Occipital lobe (tissue), 2 donors: ENCODE results near the gene SPP2. TPM values are rescaled to one million over a fixed set of nuclear protein-coding genes. Genes with fewer than 3 reads are reported as not detected.

Experiments used
- DNase-seq: peaks from one replicate; lab custom pipeline; 2025; lab: John Stamatoyannopoulos, UW
- total RNA-seq: library from RNA; depleted of rRNA; stranded (reverse); fragments of >200 nt; gene quantifications from one replicate; pipeline ENCODE4 v1.2.3, GENCODE V29; 2014

SPP2 gene, protein sequence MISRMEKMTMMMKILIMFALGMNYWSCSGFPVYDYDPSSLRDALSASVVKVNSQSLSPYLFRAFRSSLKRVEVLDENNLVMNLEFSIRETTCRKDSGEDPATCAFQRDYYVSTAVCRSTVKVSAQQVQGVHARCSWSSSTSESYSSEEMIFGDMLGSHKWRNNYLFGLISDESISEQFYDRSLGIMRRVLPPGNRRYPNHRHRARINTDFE
- not detected for total RNA-seq

- no peak for DNase-seq
Observed at GRCh38 chr2:234050455-234051135, at the start of gene SPP2. SPP2 (plus strand) TSS chr2:234050702; CDS start chr2:234050787, 85 bp downstream.

DNA sequence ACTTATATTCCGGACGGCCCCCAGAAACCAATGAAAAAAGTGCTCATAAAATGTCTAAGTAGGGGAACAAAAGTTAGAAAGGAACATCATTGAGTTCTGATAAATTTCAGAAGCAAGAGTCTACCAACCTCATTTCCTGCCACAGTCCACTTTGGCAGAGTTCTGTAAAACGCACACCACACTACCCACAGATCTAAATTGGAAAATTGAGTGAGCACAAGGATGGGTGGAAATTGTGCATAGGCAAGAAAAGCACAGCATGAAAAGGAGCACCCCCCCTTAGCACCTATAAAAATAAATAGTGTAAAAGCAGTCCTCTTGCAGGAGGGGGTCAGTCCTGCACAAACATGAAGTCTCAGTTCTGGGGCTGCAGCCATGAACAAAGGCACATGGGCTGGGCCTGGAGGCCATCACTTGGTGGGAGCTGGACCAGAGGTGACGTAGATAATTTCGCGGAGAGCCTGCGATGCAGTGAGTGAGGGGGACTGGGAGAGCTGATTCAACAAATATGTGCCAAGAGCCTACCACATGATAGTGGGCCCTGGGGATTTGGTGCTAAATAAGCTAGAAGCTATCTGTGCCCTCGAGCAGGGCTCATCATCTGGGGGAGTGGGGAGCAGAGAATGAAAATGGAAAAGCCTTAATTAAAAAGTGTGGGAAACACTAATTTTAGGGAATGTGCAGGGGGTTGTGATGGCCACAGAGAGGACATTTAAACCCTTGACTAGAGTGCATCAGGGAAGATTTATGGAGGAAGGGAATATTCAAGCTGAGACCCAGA, 48.9 kb upstream of the SPP2 start:
- no peak for DNase-seq

- no peak for DNase-seq
Observed at GRCh38 chr2:234002281-234002680, 48.2 kb upstream of the SPP2 start.

DNA sequence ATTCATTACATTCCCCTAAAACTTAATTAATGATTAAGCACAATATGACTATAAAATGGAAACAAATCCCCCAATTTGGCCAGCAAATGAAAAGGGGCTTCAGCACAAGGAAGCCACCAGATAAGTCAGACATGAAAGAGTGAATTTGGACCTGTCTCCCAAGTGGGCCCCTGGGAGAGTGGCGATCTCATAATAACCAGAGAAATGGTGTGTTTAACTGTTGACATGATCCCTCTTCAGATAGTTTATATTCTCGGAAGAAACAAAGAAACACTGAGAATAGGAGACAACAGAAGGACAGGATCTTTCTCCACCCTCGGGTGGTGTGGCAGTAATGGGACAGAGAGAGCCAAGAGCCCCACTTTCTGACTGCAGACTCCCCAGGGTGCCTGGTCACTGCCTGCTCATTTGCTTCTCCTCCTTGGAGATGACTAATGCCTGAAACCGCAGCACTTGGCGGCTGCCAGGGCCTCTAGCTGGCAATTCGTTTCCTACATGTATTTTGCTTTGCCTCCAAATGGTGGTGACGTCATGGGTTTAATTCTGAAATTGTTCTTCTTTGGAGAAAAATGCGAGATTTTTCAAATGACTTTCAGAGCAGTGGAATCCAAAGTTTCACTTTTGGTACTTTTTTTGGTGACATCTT, 46.4 kb upstream of the SPP2 start:
- DNase-seq, result peak; percentile 23

- no peak for DNase-seq
Observed at GRCh38 chr2:234005126-234005525, 45.4 kb upstream of the SPP2 start.

- DNase-seq, result no peak
Observed at GRCh38 chr2:234006501-234006900, 44.0 kb upstream of the SPP2 start.

DNA sequence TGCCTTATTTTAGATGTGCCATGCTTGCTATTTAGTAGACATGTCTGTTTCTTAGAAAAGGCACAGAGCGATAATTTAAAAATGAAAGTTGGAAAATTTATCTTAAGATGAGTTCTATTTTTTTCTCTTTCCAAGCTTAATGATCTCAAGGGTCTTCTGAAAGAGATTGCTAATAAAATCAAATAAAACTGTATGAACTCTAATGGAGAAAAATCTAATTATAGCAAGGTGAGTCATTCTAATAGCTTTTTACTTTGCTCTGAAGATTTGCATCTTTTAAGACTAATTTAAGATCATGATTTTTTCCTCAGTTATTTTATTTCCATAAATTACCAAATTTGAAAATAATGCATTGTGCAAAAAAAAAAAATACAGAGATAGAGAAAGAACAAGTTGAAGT, 36.1 kb upstream of the SPP2 start:
- no peak for DNase-seq

- DNase-seq, result no peak
Observed at GRCh38 chr2:234015861-234016260, 34.6 kb upstream of the SPP2 start.

DNA sequence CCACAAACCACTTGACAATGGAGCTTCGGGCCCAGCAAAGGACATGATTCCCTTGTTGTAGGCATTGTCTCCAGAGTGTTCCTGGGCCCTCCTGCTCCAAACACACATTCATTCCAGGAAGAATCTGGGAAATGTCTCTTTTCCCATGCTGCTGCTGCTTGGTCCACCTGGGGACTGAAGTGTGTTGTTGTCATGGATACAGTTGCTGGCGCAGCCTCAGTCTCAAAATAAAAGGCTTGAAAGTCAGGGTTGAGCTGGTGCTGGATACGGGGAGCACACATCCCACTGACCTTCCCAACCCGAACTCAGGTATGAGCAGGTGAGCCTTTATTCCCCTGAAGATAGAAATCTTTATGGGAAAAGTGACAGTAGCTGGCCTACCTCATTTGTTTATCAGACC, 30.6 kb upstream of the SPP2 start:
- no peak for DNase-seq

- DNase-seq, result no peak
Observed at GRCh38 chr2:234020332-234020731, 30.2 kb upstream of the SPP2 start.

GRCh38 chr2:234022424-234022823, 28.1 kb upstream of the SPP2 start:
- no peak for DNase-seq

GRCh38 chr2:234024304-234024703, 26.2 kb upstream of the SPP2 start:
- DNase-seq, result no peak

GRCh38 chr2:234025466-234025865, 25.0 kb upstream of the SPP2 start:
- DNase-seq, result no peak

DNA sequence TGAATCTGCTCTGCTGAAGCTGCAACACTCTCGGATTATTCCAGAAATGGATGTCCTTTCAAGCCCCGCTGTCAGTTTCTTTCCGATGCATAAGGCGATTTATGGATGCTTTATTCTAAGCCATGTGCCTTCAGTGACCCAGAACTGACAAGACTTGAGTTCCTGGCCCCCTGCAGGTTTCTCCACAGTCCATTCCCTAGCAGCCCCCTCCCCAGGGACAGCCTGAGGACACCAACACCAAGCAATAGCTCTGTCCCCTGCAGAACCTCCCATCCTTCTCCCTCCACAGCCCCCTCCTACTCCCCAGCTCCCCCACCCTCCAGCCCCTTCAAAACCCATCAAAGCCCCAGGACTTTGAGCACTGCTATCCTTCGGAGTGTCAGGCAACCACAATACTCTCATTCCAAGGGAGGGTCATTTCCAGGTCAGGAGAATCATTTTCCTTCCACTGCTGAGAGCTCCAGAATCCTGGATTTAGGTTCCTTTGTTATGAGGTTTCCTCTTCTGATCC, 24.6 kb upstream of the SPP2 start:
- no peak for DNase-seq

DNA sequence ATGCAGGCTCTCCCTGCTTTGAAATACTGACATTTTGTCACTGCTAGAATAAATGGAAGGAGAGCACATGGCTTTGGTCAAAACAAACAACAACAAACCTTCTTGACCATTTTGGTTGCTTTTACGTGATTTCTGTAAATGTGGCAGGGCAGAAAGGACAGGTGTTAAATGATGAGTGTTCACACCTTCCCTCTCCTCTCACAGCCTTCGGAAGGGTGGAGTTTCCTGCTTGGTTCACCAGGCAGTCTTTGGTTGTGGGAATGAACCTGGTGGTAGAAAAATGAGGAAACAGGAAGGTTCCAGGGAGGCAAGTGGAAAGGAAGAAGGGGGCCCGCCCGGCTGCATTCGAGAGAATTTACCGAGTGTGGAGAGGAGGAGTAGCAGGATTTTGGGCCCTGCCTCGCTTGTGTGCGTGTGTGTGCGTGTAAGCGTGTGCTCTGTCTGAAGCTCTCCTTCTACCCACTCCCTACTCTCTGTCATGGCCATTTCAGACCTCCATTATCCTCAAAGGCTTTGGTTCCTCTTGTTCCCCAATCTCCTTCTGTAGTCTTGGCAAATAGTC, 23.7 kb upstream of the SPP2 start:
- DNase-seq, result no peak

DNA sequence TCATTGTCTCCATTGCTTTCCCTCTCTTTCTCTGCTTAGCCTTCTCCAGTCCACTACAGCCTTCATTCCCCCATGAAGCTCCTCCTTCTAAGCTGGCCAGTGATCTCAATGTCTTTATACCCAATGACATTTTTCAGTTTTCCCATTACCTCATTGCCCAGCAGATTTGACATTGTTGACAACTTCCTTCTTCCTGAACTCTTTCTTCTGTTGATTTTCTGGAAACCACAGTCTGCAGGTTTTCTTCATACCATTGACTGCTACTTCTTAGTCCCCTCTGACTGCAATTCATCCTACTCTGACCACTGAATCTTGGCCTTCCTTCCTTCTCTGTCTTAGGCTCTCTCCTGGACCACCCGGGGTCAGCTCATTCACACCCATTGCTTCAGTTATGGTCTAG, 22.9 kb upstream of the SPP2 start:
- DNase-seq, result no peak

DNA sequence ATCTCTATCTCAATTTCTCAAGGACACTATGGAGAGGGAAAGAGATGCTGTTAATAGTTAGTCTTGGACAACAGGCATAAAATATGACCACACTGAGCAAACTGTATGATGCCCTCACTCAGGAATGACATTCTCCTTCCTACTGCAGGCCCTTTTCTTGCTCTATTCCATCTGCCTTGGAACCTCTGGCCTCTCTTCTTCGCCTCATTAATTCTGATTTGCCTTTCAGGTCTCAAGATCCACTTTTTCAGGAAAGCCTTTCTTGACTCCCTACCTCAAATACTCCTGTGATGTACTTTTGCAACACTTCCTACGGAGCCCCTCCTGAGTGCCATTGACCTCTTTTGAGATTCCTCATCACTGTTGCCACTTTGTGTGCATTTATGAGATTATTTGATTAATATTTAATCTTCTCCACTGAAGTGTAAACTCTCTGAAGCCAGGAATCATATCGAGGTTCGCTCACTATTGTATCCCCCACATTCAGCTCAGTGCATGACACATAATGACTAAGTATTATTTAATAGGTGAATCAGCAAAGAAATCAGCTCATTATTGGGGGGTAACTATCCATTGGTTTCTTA, 21.3 kb upstream of the SPP2 start:
- DNase-seq, result no peak

GRCh38 chr2:234031207-234031606, 19.3 kb upstream of the SPP2 start:
- no peak for DNase-seq

DNA sequence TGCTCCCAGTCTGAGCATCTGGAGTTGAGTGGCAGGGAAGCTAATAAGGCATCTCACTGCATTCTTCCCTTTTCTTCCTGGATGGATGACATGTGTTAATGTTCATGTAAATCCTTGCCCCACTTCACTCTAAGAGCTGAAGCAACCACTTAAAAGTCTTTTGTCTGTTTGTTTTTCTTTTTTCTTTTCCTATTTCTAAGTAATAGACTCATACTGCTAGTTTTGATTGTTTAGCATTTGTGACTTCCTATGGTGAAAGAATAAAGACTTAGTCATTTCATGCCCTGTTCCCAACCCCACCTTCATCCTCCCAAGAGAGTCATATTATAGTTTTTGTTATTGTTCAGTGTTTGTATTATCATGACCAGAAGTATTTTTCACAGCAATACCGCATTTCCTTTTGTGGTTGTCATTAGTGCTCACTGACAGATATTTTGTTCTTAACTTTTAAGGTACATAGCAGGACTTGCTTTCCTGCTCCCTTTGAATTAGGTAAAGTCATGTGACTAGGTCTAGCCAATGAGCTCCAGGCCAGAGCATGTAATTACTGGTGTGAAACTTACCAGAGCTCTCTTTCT, 18.1 kb upstream of the SPP2 start:
- no peak for DNase-seq

GRCh38 chr2:234033174-234033573, 17.3 kb upstream of the SPP2 start:
- DNase-seq, result no peak

GRCh38 chr2:234033885-234034284, 16.6 kb upstream of the SPP2 start:
- DNase-seq, result no peak
